ENCODE results near the gene DAP.
A peak's percentile ranks its signal among the peaks of the same experiment; 100 is the strongest.

DAP gene

GRCh38 chr5:10760921-10761184, 181 bp downstream of the DAP start:
- Histone ChIP-seq H3K9me3 (ENCODE audit: insufficient read depth, low read length) (no peaks in the 10 kb centered on the region), H3K27me3 (ENCODE audit: insufficient read depth, insufficient read length) (peaks cover 6% of the 10 kb centered on the region), H3K36me3 (ENCODE audit: insufficient read depth, insufficient read length, low read length) (peaks cover 8% of the 10 kb centered on the region), H3K4me1 (ENCODE audit: insufficient read depth, insufficient read length) (no peaks in the 10 kb centered on the region), H3K9ac (ENCODE audit: insufficient read length, low read depth) (peak overlapping the region; percentile 76), H3K4me3 (ENCODE audit: insufficient read length, low read depth) (peak overlapping the region; percentile 46)
- no peak for DNase-seq (ENCODE audit: low read depth, low spot score)
- no peak for TF ChIP-seq YY1 (IDR thresholded peaks at IDR 0.05; ENCODE audit: insufficient read depth, insufficient read length)
- TF ChIP-seq SUZ12 (IDR thresholded peaks at IDR 0.05; ENCODE audit: extremely low read depth, insufficient read depth, insufficient read length), result no peak
- no peak for TF ChIP-seq ZNF274 (IDR thresholded peaks at IDR 0.05; ENCODE audit: low read depth, low read length)

- no peaks in the 10 kb centered on the region for H3K4me1 ChIP-seq (ENCODE audit: insufficient read depth, insufficient read length)
- TF ChIP-seq YY1 (IDR thresholded peaks at IDR 0.05; ENCODE audit: insufficient read depth, insufficient read length) (no peak), ZNF274 (IDR thresholded peaks at IDR 0.05; ENCODE audit: low read depth, low read length) (no peak), SUZ12 (IDR thresholded peaks at IDR 0.05; ENCODE audit: extremely low read depth, insufficient read depth, insufficient read length) (no peak)
- no peak for DNase-seq (ENCODE audit: low read depth, low spot score)
These were observed 726 bp downstream of the DAP start for GRCh38 chr5:10760096-10760920.

GRCh38 chr5:10759111-10759510, 1.9 kb downstream of the DAP start:
- no peak for DNase-seq (ENCODE audit: low read depth, low spot score)
- H3K9ac ChIP-seq (ENCODE audit: insufficient read length, low read depth), result no peak overlapping the region
- peaks cover 22% of the 10 kb centered on the region for H3K36me3 ChIP-seq (ENCODE audit: insufficient read depth, insufficient read length, low read length)
- H3K27me3 ChIP-seq (ENCODE audit: insufficient read depth, insufficient read length), result peaks cover 6% of the 10 kb centered on the region
- TF ChIP-seq YY1 (IDR thresholded peaks at IDR 0.05; ENCODE audit: insufficient read depth, insufficient read length), result no peak
- no peak for TF ChIP-seq ZNF274 (IDR thresholded peaks at IDR 0.05; ENCODE audit: low read depth, low read length)
- no peak for TF ChIP-seq SUZ12 (IDR thresholded peaks at IDR 0.05; ENCODE audit: extremely low read depth, insufficient read depth, insufficient read length)
- no peak overlapping the region for H3K4me3 ChIP-seq (ENCODE audit: insufficient read length, low read depth)
- no peaks in the 10 kb centered on the region for H3K4me1 ChIP-seq (ENCODE audit: insufficient read depth, insufficient read length)
- H3K9me3 ChIP-seq (ENCODE audit: insufficient read depth, low read length), result no peaks in the 10 kb centered on the region

More at GRCh38 chr5:10760096-10760920, 726 bp downstream of the DAP start:
- Histone ChIP-seq H3K27me3 (ENCODE audit: insufficient read depth, insufficient read length) (peaks cover 6% of the 10 kb centered on the region), H3K9me3 (ENCODE audit: insufficient read depth, low read length) (no peaks in the 10 kb centered on the region), H3K36me3 (ENCODE audit: insufficient read depth, insufficient read length, low read length) (peaks cover 10% of the 10 kb centered on the region), H3K9ac (ENCODE audit: insufficient read length, low read depth) (peak overlapping the region; percentile 76), H3K4me3 (ENCODE audit: insufficient read length, low read depth) (peak overlapping the region; percentile 46)

GRCh38 chr5:10757922-10758555, 3.0 kb downstream of the DAP start:
- Histone ChIP-seq H3K9me3 (ENCODE audit: insufficient read depth, low read length) (no peaks in the 10 kb centered on the region), H3K27me3 (ENCODE audit: insufficient read depth, insufficient read length) (peaks cover 6% of the 10 kb centered on the region), H3K4me1 (ENCODE audit: insufficient read depth, insufficient read length) (no peaks in the 10 kb centered on the region), H3K9ac (ENCODE audit: insufficient read length, low read depth) (no peak overlapping the region), H3K36me3 (ENCODE audit: insufficient read depth, insufficient read length, low read length) (peaks cover 32% of the 10 kb centered on the region), H3K4me3 (ENCODE audit: insufficient read length, low read depth) (no peak overlapping the region)
- DNase-seq (ENCODE audit: low read depth, low spot score), result no peak
- no peak for TF ChIP-seq YY1 (IDR thresholded peaks at IDR 0.05; ENCODE audit: insufficient read depth, insufficient read length)
- TF ChIP-seq SUZ12 (IDR thresholded peaks at IDR 0.05; ENCODE audit: extremely low read depth, insufficient read depth, insufficient read length), result no peak
- TF ChIP-seq ZNF274 (IDR thresholded peaks at IDR 0.05; ENCODE audit: low read depth, low read length), result no peak

- Histone ChIP-seq H3K4me1 (ENCODE audit: insufficient read depth, insufficient read length) (no peaks in the 10 kb centered on the region), H3K9me3 (ENCODE audit: insufficient read depth, low read length) (no peaks in the 10 kb centered on the region), H3K9ac (ENCODE audit: insufficient read length, low read depth) (no peak overlapping the region), H3K36me3 (ENCODE audit: insufficient read depth, insufficient read length, low read length) (peaks cover 42% of the 10 kb centered on the region), H3K27me3 (ENCODE audit: insufficient read depth, insufficient read length) (no peaks in the 10 kb centered on the region), H3K4me3 (ENCODE audit: insufficient read length, low read depth) (no peak overlapping the region)
- TF ChIP-seq YY1 (IDR thresholded peaks at IDR 0.05; ENCODE audit: insufficient read depth, insufficient read length) (no peak), SUZ12 (IDR thresholded peaks at IDR 0.05; ENCODE audit: extremely low read depth, insufficient read depth, insufficient read length) (no peak), ZNF274 (IDR thresholded peaks at IDR 0.05; ENCODE audit: low read depth, low read length) (no peak)
- no peak for DNase-seq (ENCODE audit: low read depth, low spot score)
These were observed 4.0 kb downstream of the DAP start for GRCh38 chr5:10757043-10757442.

- Histone ChIP-seq H3K27me3 (ENCODE audit: insufficient read depth, insufficient read length) (no peaks in the 10 kb centered on the region), H3K4me1 (ENCODE audit: insufficient read depth, insufficient read length) (no peaks in the 10 kb centered on the region), H3K36me3 (ENCODE audit: insufficient read depth, insufficient read length, low read length) (peaks cover 45% of the 10 kb centered on the region), H3K9me3 (ENCODE audit: insufficient read depth, low read length) (no peaks in the 10 kb centered on the region), H3K9ac (ENCODE audit: insufficient read length, low read depth) (no peak overlapping the region), H3K4me3 (ENCODE audit: insufficient read length, low read depth) (no peak overlapping the region)
- TF ChIP-seq YY1 (IDR thresholded peaks at IDR 0.05; ENCODE audit: insufficient read depth, insufficient read length) (no peak), SUZ12 (IDR thresholded peaks at IDR 0.05; ENCODE audit: extremely low read depth, insufficient read depth, insufficient read length) (no peak)
- no peak for DNase-seq (ENCODE audit: low read depth, low spot score)
These were observed 4.5 kb downstream of the DAP start for GRCh38 chr5:10756549-10756948.

GRCh38 chr5:10753178-10753577, 7.9 kb downstream of the DAP start:
- Histone ChIP-seq H3K27me3 (ENCODE audit: insufficient read depth, insufficient read length) (no peaks in the 10 kb centered on the region), H3K4me3 (ENCODE audit: insufficient read length, low read depth) (no peak overlapping the region), H3K36me3 (ENCODE audit: insufficient read depth, insufficient read length, low read length) (peaks cover 54% of the 10 kb centered on the region), H3K9me3 (ENCODE audit: insufficient read depth, low read length) (no peaks in the 10 kb centered on the region), H3K4me1 (ENCODE audit: insufficient read depth, insufficient read length) (no peaks in the 10 kb centered on the region), H3K9ac (ENCODE audit: insufficient read length, low read depth) (no peak overlapping the region)
- no peak for TF ChIP-seq SUZ12 (IDR thresholded peaks at IDR 0.05; ENCODE audit: extremely low read depth, insufficient read depth, insufficient read length)
- TF ChIP-seq YY1 (IDR thresholded peaks at IDR 0.05; ENCODE audit: insufficient read depth, insufficient read length), result no peak
- no peak for TF ChIP-seq ZNF274 (IDR thresholded peaks at IDR 0.05; ENCODE audit: low read depth, low read length)
- no peak for DNase-seq (ENCODE audit: low read depth, low spot score)

Measured in NT2/D1 (cell line).